GM18951 (cell line): ENCODE results near the gene ITPKA.

Source experiments
- POLR2A ChIP-seq: IDR thresholded peaks from 4 replicates; pipeline ENCODE4 v1.6.1; 2011; ENCODE audit warnings: mild to moderate bottlenecking; ENCODE audit not compliant: insufficient read length, insufficient read depth; ENCODE audit errors: extremely low read depth
- in situ Hi-C: fragments of 300-500 bp; cut with MboI; formaldehyde crosslinking; loops from one replicate; pipeline ENCODE4 v1.12.0; 2022; ENCODE audit warnings: low sequenced_read_pairs, mixed read lengths, inconsistent platforms; ENCODE audit not compliant: unreplicated experiment

ITPKA gene

DNA sequence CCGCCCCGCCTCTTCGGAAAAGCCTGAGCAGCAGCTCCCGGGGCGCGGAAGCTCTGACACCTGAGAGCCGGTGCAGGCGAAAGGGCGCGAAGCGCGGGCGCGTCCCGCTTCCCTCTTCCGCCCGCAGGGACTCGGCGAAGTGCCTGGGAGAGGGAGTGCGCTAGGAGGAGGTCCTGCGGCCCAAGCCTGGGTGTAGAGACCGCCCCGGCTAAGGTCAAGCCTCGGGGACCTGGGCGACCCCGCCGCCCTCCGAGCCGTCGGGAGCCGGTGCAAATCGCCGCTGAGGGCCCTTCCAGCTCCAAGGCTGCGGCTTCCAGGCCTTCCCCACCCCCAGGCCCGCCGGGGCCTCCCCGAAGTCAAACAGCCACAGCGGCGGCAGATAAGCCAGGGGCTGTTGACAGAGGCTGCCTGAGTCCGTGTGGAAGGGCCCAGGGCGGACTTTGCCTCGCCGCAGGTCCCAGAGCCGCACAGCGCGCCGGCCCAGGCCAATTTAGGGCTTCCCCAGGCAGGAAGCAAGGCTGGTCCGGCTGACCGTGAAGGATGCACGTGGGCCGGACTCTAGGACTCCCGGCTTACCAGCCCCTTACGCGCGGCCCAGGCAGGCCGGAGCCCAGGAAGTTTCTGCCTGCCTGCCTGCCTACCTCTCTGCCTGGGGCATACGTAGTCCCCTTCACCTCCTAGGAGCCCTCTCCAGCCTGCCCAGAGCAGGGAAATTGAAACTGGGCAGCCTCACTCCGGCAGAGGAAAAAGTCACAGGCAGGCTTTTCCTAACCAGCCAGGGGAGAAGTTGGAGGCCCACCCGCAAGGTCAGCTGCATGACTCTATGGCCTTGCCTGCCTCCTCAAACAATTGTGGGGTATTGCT lies 2.3 kb downstream of the ITPKA start:
- in situ Hi-C loops: no loop called here
- no peak for TF ChIP-seq POLR2A

DNA sequence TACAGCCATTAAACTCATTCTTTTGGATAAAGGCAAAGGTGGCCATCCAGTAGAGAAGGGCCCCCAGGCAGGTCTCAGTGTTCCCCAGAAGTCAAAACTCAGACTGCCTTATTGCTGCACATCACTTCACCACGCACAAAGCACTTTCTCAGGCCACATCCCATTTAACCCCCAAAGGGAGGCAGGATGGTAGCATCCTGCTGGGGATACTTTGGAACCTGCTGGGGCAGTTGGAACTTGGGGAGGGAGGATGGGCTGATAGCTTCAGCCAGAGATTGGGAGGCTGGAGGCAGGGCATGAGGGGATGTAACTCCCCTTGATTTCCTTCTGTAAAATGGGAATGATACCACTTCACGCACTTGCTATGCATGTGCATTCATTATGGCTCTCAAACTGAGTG lies 5.0 kb downstream of the ITPKA start:
- no peak for TF ChIP-seq POLR2A
- in situ Hi-C loops: no loop called here

DNA sequence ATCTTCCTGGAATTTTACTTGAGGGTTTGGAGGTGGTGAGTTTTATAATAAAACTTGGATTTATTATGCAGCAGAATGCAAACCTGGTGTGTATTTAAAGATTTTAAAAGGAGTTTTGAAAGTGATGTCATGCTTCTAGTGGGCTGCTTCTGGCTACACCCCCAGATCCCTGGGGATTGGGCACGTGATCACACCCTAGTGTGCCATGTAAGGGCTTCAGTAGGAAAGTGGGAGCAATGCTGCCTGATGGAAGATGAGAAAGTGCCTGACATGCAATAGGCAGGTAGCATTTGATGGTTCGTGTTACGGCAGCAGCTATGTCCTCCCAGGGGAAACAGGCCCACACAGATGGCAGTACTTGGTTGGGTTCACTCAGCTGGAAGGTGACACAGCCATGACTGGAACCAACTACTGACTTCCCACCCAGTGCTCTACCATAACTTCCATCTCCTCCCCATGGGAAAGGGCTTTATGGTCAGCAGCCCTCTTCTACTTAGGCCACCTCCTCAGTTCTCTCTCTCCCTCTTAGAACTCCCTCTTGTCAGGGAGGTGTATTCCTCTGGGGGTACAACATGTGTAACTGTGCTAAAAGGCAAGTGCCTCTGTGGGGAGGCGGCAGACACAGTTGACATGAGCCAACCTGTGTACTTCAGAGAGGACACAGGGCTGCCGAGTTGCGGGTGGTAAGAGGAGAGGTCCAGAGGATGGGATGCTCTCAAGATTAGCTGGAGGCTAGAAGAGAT lies 5.6 kb downstream of the ITPKA start:
- no peak for TF ChIP-seq POLR2A
- in situ Hi-C loops: no loop called here

DNA sequence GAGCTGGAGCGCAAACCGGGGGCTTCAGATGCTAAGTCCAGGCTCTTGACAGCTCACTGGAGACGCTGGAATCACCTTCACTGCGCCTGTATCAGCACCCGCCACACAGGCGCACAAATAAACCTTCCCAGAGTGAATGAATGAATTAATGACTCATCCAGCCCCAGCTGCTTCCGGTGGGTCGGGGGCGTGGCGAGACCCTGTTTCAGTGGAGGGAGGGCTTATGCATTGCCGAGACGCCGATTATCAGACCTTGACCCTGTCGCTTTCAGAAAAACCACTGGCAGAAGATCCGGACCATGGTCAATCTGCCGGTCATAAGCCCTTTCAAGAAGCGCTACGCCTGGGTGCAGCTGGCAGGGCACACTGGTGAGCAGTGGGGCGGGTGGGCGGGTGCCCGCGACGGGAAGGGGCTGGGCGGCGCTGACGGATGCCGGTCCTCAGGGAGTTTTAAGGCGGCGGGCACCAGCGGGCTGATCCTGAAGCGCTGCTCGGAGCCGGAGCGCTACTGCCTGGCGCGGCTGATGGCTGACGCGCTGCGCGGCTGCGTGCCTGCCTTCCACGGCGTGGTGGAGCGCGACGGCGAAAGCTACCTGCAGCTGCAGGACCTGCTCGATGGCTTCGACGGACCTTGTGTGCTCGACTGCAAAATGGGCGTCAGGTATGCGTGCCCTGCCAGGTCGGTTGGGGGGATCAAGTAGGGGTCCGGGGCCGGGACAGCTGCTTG lies 7.7 kb downstream of the ITPKA start:
- in situ Hi-C loops: no loop called here
- TF ChIP-seq POLR2A: no peak

DNA sequence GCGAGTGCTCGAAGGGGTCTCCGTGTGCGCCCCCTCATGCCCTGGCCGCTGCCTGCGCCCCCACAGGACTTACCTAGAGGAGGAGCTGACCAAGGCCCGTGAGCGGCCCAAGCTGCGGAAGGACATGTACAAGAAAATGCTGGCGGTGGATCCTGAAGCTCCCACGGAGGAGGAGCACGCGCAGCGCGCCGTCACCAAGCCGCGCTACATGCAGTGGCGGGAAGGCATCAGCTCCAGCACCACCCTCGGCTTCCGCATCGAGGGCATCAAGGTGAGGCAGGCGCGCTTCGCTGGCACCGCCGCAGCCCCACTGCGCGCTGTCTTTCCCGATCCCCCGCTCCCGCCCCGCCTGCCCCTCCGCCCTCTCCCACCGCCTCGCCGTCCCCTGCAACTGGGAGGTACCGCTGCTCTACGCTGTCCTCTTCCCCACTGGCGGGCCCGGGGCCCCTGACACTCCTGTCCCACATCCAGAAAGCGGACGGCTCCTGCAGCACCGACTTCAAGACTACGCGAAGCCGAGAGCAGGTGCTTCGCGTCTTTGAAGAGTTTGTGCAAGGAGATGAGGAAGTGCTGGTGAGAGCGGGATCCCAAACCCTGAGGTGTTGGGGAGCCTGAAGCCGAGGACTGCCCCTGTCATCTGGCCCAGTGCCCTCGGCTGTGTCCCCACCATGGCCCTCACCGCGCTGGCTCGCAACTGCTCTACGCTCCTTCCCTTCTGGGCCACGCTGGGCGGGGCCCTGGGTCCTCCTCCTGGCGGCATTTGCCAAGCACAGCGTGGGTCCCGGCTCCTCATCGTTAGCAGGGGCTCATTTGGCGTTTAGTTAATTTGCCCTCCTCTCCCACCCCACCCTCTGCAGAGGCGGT lies 8.5 kb downstream of the ITPKA start:
- no peak for TF ChIP-seq POLR2A
- in situ Hi-C loops: no loop called here

DNA sequence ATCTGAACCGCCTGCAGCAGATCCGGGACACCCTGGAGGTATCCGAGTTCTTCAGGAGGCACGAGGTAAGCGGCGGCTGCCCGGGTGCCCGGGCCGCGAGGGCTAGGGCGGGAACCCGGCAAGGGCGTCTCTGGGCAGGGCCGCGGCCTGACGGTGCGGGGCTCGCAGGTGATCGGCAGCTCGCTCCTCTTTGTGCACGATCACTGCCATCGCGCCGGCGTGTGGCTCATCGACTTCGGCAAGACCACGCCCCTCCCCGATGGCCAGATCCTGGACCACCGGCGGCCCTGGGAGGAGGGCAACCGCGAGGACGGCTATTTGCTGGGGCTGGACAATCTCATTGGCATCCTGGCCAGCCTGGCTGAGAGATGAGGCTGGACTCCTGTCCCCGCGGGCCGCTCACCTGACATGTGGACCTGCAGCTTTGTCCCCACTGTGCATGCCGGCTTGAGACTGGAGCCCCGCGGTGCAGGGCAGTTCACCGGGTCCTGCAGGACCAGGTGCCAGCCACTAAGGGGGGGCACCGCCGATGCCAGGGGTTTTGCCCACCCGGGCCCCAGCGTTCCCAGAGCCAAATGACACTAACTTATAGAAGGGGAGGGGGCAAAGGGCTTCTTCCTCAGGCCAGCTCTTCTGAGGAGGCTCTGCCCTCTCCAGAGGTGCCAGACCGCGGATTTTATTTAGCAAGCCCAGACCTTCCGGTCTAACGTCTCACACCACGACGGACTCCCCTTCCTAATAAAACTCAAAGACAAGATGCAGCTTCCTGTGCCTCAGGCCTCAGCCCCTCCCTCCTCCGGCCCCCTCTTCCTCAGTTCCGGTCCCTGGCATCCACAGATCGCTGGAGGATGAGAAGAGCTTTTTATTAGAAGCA lies 9.4 kb downstream of the ITPKA start:
- no peak for TF ChIP-seq POLR2A
- in situ Hi-C loops: no loop called here

DNA sequence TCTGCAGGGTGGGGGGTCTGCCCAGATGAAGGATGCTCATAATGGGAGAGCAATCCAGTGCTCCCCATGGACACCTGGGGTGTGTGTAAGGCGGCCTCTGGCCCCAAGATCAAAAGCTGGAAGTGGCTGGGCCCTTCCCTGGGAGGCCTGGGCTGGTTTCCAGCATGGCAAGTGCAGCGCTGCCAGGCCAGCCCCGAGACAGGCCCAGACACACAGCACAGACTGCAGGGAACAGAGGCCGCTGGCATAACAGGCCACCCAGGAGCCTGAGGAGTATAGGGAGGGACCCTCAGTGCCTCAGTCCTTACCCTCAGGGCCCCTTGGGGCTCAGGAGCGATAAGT lies 10.0 kb downstream of the ITPKA start:
- TF ChIP-seq POLR2A: no peak
- in situ Hi-C loops: no loop called here

DNA sequence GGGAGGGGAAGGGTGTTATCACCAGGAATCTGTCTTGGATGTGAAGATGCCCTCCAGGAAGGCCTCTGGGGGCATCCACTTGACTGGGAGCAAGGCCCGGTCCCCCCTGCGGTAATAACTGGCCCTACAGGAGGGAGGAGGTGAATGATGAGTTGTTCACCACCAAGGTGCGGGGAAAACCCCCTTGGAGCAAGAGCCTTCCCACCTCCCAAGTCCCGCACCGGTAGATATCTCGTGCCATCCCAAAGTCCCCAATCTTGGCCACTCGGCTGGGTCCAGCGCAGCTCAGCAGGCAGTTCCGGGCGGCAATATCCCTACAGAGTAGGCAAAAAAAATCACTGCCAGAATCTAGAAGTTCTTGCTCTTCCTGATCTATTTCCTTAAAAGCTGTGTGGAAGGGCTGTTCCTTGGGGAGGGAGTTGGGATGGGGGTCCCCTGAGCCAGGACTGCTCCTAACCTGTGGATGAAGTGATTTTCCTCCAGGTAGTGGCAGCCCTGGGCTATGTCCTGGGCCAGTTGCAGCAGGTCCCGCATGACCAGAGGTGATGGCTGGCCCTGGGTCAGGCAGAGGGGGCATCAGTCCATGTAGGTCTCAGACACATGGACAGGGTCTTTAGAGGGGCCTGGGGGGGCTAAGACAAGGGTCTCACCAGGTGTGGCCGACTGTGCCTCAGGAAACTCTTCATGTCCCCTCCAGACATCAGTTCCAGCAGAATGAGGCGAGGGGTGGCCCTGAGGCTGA lies 11.2 kb downstream of the ITPKA start:
- in situ Hi-C loops: no loop called here
- no peak for TF ChIP-seq POLR2A

DNA sequence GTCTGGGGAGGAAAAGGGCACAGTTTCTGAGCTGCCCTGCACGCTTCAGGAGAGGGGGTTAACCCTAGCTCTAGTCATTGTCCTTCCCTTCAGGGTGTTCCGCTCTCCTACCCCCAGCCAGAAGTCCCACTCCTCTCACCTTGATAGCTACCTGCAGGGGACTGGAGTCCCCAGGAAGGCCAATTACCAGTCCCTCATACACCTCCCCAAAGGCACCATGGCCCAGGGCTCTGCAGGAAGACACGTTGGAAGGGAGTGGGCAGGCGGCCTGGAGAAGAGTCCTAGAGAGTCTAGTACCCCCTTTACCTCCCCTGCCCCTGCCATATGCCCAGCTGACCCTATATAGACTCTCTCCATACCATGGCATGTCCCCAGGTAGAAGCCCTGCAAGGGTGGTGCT lies 12.1 kb downstream of the ITPKA start:
- no peak for TF ChIP-seq POLR2A

DNA sequence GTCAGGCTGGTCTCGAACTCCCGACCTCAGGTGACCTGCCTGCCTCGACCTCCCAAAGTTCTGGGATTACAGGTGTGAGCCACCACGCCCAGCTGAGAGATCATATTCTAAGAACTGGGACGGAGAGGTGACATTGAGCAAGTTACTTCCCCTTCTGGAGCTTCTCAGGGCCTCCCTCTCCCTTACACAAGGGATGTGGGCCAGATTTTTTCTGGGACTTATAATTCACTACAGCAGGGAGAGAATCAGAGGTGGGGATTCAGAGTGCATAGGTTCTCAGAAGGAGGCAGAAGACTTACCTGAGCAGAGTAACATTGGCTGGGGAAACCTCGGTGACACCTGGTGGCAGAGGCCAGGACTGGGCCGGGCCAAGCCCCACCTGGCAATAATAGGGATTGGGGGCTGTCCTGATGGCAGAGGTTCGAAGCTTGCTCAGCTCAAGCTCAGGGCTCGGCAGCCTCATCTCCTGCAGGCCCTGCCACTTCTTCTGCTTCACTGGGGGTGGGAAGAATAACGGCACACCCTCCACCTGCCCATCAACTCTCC lies 13.2 kb downstream of the ITPKA start:
- no peak for TF ChIP-seq POLR2A
- in situ Hi-C loops: no loop called here

More for the DNA sequence above, 12.1 kb downstream of the ITPKA start:
- in situ Hi-C loops: no loop called here

DNA sequence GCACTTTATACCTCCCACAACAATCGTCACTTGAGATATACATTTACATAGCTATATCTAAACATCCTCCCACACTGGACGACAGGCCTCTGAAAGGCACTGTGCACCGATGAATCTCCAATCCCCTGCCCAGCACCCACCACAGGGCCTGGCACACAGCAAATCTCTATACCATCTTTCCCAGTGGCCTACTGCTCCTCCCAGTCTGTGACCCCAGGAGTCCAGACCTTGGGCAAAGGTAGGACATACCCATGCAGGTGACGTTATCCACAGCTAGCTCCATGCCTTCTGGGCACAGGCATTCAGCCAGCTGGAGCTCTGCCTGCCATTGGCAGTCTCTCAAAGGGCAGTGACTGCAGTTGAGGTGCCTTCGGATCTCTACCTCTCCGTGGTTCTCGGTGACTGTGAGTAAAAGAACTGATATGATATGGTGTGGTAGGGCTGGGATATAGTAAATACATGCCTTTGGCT lies 14.2 kb downstream of the ITPKA start:
- no peak for TF ChIP-seq POLR2A
- in situ Hi-C loops: no loop called here
